T-helper 2 cell treated with Interferon-gamma antibody and Interleukin-4, amounts not matched to agents 5 μg/mL and 100 μg/mL, for 36 hours (primary cell): ENCODE measurements around the gene HECTD1.

Experiments used
- DNase-seq: peaks from one replicate; pipeline ENCODE4 v3.0.0; 2021; ENCODE audit warnings: low spot score
- H3K27ac Mint-ChIP-seq: one replicate; pipeline ENCODE4 v1.8.0; 2021; ENCODE audit warnings: mild to moderate bottlenecking, mixed read lengths
- H3K27me3 Mint-ChIP-seq: one replicate; pipeline ENCODE4 v1.8.0; 2021; ENCODE audit warnings: low read depth, mixed read lengths
- H3K36me3 Mint-ChIP-seq: one replicate; pipeline ENCODE4 v1.8.0; 2021; ENCODE audit warnings: low read depth, mixed read lengths
- H3K4me1 Mint-ChIP-seq: one replicate; pipeline ENCODE4 v1.8.0; 2021; ENCODE audit warnings: low read depth, mixed read lengths
- H3K4me3 Mint-ChIP-seq: one replicate; pipeline ENCODE4 v1.8.0; 2022; ENCODE audit warnings: mild to moderate bottlenecking, moderate library complexity, mixed read lengths
- H3K9me3 Mint-ChIP-seq: one replicate; pipeline ENCODE4 v1.8.0; 2021; ENCODE audit warnings: mixed read lengths

Gene HECTD1

GRCh38 chr14:31169877-31170276, 37.7 kb downstream of the HECTD1 start:
- no peak for DNase-seq
- Mint-ChIP-seq H3K9me3 (no peaks in the 10 kb centered on the region), H3K4me3 (no peak overlapping the region), H3K27ac (no peak overlapping the region), H3K27me3 (no peaks in the 10 kb centered on the region), H3K4me1 (no peaks in the 10 kb centered on the region), H3K36me3 (peaks cover 53% of the 10 kb centered on the region)

DNA sequence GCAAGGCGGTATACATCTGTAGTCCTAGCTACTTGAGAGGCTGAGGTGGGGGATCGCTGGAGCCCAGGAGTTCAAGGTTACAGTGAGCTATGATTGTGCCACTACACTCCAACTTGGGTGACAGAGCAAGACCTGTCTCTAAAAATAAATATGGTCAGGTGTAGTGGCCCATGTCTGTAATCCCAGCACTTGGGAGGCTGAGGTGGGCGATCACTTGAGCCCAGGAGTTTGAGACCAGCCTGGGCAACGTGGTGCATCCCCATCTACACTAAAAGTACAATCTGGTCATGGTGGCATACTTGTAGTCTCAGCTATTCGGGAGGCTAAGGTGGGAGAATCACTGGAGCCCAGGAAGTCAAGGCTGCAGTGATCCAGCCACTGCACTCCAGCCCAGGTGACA, 40.6 kb downstream of the HECTD1 start:
- Mint-ChIP-seq H3K27me3 (no peaks in the 10 kb centered on the region), H3K4me3 (no peak overlapping the region), H3K4me1 (no peaks in the 10 kb centered on the region), H3K36me3 (peaks cover 44% of the 10 kb centered on the region), H3K9me3 (no peaks in the 10 kb centered on the region), H3K27ac (no peak overlapping the region)
- no peak for DNase-seq

- Mint-ChIP-seq H3K36me3 (peaks cover 46% of the 10 kb centered on the region), H3K9me3 (no peaks in the 10 kb centered on the region), H3K27me3 (no peaks in the 10 kb centered on the region), H3K27ac (no peak overlapping the region), H3K4me1 (no peaks in the 10 kb centered on the region), H3K4me3 (no peak overlapping the region)
- DNase-seq, result no peak
These were observed 41.4 kb downstream of the HECTD1 start for GRCh38 chr14:31166271-31166561.

DNA sequence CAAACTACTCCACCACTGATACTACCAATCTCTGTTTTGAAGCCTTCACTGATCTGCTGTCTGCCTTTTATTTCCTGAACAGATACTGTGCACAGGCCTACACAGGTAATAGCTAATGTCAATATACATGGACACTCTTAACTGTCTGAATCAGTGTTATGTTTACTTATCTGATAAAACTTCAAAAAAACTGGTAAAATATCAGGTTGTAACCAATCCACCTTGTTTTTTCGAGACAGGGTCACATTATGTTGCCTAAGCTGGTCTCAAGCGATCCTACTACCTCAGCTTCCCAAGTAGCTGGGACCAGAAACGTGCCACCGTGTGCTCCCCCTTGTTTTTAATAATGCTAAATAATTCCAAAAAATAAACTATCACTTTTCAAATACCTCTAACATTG, 43.5 kb downstream of the HECTD1 start:
- peaks cover 36% of the 10 kb centered on the region for H3K36me3 Mint-ChIP-seq
- no peaks in the 10 kb centered on the region for H3K27me3 Mint-ChIP-seq
- no peaks in the 10 kb centered on the region for H3K9me3 Mint-ChIP-seq

GRCh38 chr14:31162910-31163649, 44.5 kb downstream of the HECTD1 start:
- Mint-ChIP-seq H3K4me3 (no peak overlapping the region), H3K27me3 (no peaks in the 10 kb centered on the region), H3K36me3 (peaks cover 34% of the 10 kb centered on the region), H3K27ac (no peak overlapping the region), H3K9me3 (no peaks in the 10 kb centered on the region), H3K4me1 (no peaks in the 10 kb centered on the region)
- no peak for DNase-seq

More for the DNA sequence above, 43.5 kb downstream of the HECTD1 start:
- DNase-seq, result no peak
- H3K4me3 Mint-ChIP-seq, result no peak overlapping the region
- no peak overlapping the region for H3K27ac Mint-ChIP-seq
- H3K4me1 Mint-ChIP-seq, result no peaks in the 10 kb centered on the region

GRCh38 chr14:31161274-31161673, 46.3 kb downstream of the HECTD1 start:
- no peaks in the 10 kb centered on the region for H3K27me3 Mint-ChIP-seq
- no peak overlapping the region for H3K27ac Mint-ChIP-seq
- no peaks in the 10 kb centered on the region for H3K9me3 Mint-ChIP-seq
- no peak overlapping the region for H3K4me3 Mint-ChIP-seq
- H3K4me1 Mint-ChIP-seq, result no peaks in the 10 kb centered on the region
- H3K36me3 Mint-ChIP-seq, result peaks cover 33% of the 10 kb centered on the region
- no peak for DNase-seq

DNA sequence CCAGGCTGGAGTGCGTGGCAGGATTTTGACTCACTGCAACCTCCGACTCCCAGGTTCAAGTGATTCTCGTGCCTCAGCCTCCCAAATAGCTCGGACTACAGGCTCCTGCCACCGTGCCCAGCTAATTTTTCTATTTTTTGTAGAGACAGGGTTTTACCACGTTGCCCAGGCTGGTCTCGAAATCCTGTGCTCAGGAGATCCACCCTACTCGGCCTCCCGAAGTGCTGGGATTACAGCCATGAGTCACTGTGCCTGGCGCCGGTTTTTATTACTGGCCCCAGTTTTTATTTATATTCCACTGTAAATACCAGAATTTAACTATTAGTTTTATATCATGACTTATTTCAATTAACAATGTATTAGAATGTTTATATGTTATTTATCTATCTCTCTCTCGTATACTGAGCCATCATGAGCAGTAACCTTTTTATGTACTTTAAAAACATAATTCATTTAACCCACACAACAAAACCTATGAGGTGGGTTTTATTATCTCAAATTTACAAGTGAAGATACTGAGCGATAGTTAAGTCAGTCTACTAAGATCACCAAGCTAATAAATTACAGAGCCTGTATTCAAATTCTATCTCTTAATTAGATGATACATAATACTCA, 47.8 kb downstream of the HECTD1 start:
- Mint-ChIP-seq H3K27ac (no peak overlapping the region), H3K4me3 (no peak overlapping the region), H3K4me1 (no peaks in the 10 kb centered on the region), H3K27me3 (no peaks in the 10 kb centered on the region), H3K9me3 (no peaks in the 10 kb centered on the region), H3K36me3 (peaks cover 30% of the 10 kb centered on the region)
- no peak for DNase-seq

- no peak overlapping the region for H3K4me3 Mint-ChIP-seq
These were observed 52.6 kb downstream of the HECTD1 start for GRCh38 chr14:31154956-31155355.

GRCh38 chr14:31142455-31143087, 65.0 kb downstream of the HECTD1 start:
- peaks cover 30% of the 10 kb centered on the region for H3K36me3 Mint-ChIP-seq
- H3K27ac Mint-ChIP-seq, result no peak overlapping the region
- H3K4me1 Mint-ChIP-seq, result peaks cover 2% of the 10 kb centered on the region
- no peaks in the 10 kb centered on the region for H3K27me3 Mint-ChIP-seq
- DNase-seq, result no peak
- no peak overlapping the region for H3K4me3 Mint-ChIP-seq
- H3K9me3 Mint-ChIP-seq, result no peaks in the 10 kb centered on the region

More at GRCh38 chr14:31154956-31155355, 52.6 kb downstream of the HECTD1 start:
- Mint-ChIP-seq H3K4me1 (no peaks in the 10 kb centered on the region), H3K27ac (no peak overlapping the region), H3K9me3 (no peaks in the 10 kb centered on the region), H3K36me3 (peaks cover 32% of the 10 kb centered on the region), H3K27me3 (no peaks in the 10 kb centered on the region)
- DNase-seq, result no peak

DNA sequence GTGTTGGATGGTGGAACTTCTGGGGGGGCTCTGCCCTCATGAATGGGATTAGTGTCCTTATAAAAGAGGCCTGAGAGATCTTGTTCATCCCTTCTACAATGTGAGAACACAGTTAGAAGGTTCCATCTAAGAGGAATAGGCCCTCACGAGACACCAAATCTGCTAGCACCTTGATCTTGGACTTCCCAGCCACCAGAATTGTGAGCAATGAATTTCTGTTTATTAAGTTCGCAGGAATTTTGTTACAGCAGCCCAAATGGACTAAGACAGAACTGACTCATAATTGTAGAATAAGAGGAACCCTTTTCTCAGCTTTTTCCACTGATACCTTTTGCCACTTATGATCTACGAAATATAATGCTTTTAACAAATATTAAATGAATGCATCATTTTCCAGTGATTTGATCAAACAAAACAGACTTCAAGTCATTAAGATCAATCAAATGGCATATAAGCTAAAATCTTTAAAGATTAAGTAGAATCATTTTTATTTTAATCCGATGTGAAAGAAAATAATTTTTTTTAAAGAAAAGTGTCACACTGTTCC, 68.2 kb downstream of the HECTD1 start:
- peaks cover 35% of the 10 kb centered on the region for H3K36me3 Mint-ChIP-seq
- H3K27me3 Mint-ChIP-seq, result no peaks in the 10 kb centered on the region
- H3K4me1 Mint-ChIP-seq, result peaks cover 2% of the 10 kb centered on the region
- DNase-seq, result no peak
- H3K27ac Mint-ChIP-seq, result no peak overlapping the region
- no peaks in the 10 kb centered on the region for H3K9me3 Mint-ChIP-seq
- no peak overlapping the region for H3K4me3 Mint-ChIP-seq

GRCh38 chr14:31138301-31138700, 69.3 kb downstream of the HECTD1 start:
- Mint-ChIP-seq H3K27ac (no peak overlapping the region), H3K4me3 (no peak overlapping the region), H3K4me1 (peaks cover 2% of the 10 kb centered on the region), H3K36me3 (peaks cover 36% of the 10 kb centered on the region), H3K27me3 (no peaks in the 10 kb centered on the region), H3K9me3 (no peaks in the 10 kb centered on the region)
- DNase-seq, result no peak

- no peaks in the 10 kb centered on the region for H3K27me3 Mint-ChIP-seq
- peaks cover 38% of the 10 kb centered on the region for H3K36me3 Mint-ChIP-seq
- H3K27ac Mint-ChIP-seq, result peak overlapping the region; percentile 8
- DNase-seq, result no peak
- no peaks in the 10 kb centered on the region for H3K9me3 Mint-ChIP-seq
- H3K4me1 Mint-ChIP-seq, result no peaks in the 10 kb centered on the region
- H3K4me3 Mint-ChIP-seq, result no peak overlapping the region
These were observed 70.2 kb downstream of the HECTD1 start for GRCh38 chr14:31137214-31137889.

DNA sequence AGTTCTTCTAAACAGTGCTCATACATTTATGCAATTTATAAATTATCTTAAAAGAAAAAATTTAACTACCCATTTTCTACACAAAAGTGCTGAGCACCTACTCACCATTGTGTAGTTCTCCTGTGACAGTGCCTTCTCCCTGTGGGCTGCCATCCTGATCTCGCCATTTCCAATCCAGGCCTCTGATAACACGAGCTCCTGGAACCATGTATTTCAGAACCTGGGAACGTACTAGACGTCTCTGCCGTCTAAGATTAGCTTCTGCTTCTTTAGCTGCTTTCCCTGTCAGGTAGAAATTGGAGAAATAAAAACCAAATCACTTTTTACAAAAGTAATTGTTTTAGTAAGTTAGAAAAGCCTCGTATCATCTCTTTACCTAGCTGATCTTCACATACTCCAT, 74.5 kb downstream of the HECTD1 start:
- peaks cover 47% of the 10 kb centered on the region for H3K36me3 Mint-ChIP-seq
- H3K27ac Mint-ChIP-seq, result no peak overlapping the region
- no peak for DNase-seq
- H3K4me3 Mint-ChIP-seq, result no peak overlapping the region
- peaks cover 12% of the 10 kb centered on the region for H3K4me1 Mint-ChIP-seq
- no peaks in the 10 kb centered on the region for H3K27me3 Mint-ChIP-seq
- H3K9me3 Mint-ChIP-seq, result no peaks in the 10 kb centered on the region
